Measurements from ENCODE around the gene ISG20. TPM values are rescaled to one million over a fixed set of nuclear protein-coding genes. Genes with fewer than 3 reads are reported as not detected.

ISG20 gene
- total and polyA plus RNA-seq, 2 of the 8 experiments (the other 6 are each of a cell fraction or from before 2014, with no cell fraction given), result 2.9 to 5.2 TPM

GRCh38 chr15:88661041-88661700, 22.4 kb downstream of the ISG20 start (continued):
- TF ChIP-seq CTCF (IDR thresholded peaks at IDR 0.05; ENCODE audit: control extremely low read depth in 1 of 3, insufficient read depth in 1 of 3, low read depth in 1 of 3, low read length in 3 of 3) (no peak), KDM5A (IDR thresholded peaks at IDR 0.05; ENCODE audit: low read length) (no peak)
